Esophagus muscularis mucosa (tissue), 4 donors: ENCODE measurements around the gene EIF2A. TPM values are rescaled to one million over a fixed set of nuclear protein-coding genes. Genes with fewer than 3 reads are reported as not detected.

Source experiments
- DNase-seq: peaks from one replicate; pipeline ENCODE4 v3.0.0-alpha.2; 2017; ENCODE audit errors: extremely low spot score
- H3K27ac ChIP-seq, 4 donors: fragments of 200-600 bp; sonication (generic); replicated peaks in 1 of 4; 1 replicate in 3 of 4; 2 replicates in 1 of 4; pipeline ENCODE4 v1.5.1; 2016 to 2019; ENCODE audit warnings: mild to moderate bottlenecking in 1 of 4
- H3K27me3 ChIP-seq, 4 donors: fragments of 200-600 bp; sonication (generic); one replicate each; pipeline versions ENCODE4 v1.5.1 to v1.6.0; 2016 to 2019
- H3K36me3 ChIP-seq, 4 donors: fragments of 200-600 bp; sonication (generic); one replicate each; pipeline ENCODE4 v1.5.1; 2016 to 2019
- H3K4me1 ChIP-seq, 4 donors: fragments of 200-600 bp; sonication (generic); one replicate each; pipeline ENCODE4 v1.5.1; 2016 to 2019
- H3K4me3 ChIP-seq, 4 donors: fragments of 200-600 bp; sonication (generic); 1 replicate in 2 of 4; 2 replicates in 2 of 4; pipeline ENCODE4 v1.5.1; 2016 to 2019; ENCODE audit warnings: mild to moderate bottlenecking in 4 of 4, moderate library complexity in 1 of 4
- H3K9me3 ChIP-seq, 4 donors: fragments of 200-600 bp; sonication (generic); 1 replicate in 3 of 4; 2 replicates in 1 of 4; pipeline ENCODE4 v1.5.1; 2016 to 2019
- CTCF ChIP-seq, 3 experiments: fragments of 200-600 bp in 2 of 3; fragments of 450-650 bp in 1 of 3; sonication (generic) in 2 of 3; IDR thresholded peaks; one replicate each; pipeline ENCODE4 v1.5.1; 2017 to 2019; ENCODE audit warnings: antibody characterized with exemption in 3 of 3, mild to moderate bottlenecking in 2 of 3, moderate library complexity in 1 of 3
- EP300 ChIP-seq: sonication (generic); formaldehyde crosslinking; IDR thresholded peaks from one replicate; pipeline ENCODE4 v1.6.1; 2017; ENCODE audit warnings: antibody characterized with exemption
- POLR2A ChIP-seq: fragments of 450-650 bp; IDR thresholded peaks from one replicate; pipeline ENCODE4 v1.6.1; 2017; ENCODE audit warnings: antibody characterized with exemption, moderate library complexity, mild to moderate bottlenecking, low read depth
- POLR2AphosphoS5 ChIP-seq, 2 donors: sonication (generic); formaldehyde crosslinking; IDR thresholded peaks; one replicate each; pipeline ENCODE4 v1.6.1; 2017; ENCODE audit warnings: antibody characterized with exemption in 2 of 2
- WGBS: methylation state at CpG from one replicate; pipeline ENCODE4 v1.1.5; 2018; 5-methylcytosine and 5-hydroxymethylcytosine counted together
- intact Hi-C: fragments of 100-400 bp; cut with DNase I; formaldehyde crosslinking; loops from one replicate; pipeline ENCODE4 v1.15.1; 2023
- total RNA-seq, 4 donors: library from RNA; depleted of rRNA; stranded (reverse); fragments of >200 nt; gene quantifications; one replicate each; pipeline versions ENCODE4 v1.1.0 to v1.2.1, GENCODE V29; 2016

EIF2A gene
- total RNA-seq, 4 donors from 2014 or later = 113 to 176 (median 154) TPM

DNA sequence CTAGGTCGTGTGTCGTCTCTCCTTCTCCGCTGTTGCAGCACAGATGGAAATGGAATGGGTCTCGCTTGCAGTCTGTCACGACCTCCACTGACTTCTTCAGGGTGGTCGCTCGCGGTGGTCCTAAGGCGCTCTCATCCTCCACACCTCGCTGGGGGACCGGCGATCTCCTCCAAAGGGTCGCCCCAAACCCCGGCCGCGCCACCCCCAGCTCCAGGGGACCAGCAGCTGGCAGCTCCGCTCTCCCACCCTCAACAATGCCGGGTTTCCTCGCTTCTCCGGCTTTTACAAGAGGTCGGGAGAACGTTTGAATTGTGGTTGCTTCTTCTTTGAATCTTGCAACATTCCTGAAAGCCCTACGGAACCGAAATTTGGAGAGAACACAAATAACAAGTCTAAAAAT lies 26.2 kb upstream of the EIF2A start:
- TF ChIP-seq POLR2AphosphoS5 (IDR thresholded peaks at IDR 0.05) (no peak), EP300 (no peak), POLR2A (no peak), CTCF (IDR thresholded peaks at IDR 0.05) (no peak)
- Histone ChIP-seq H3K4me1 (no peaks in the 10 kb centered on the region), H3K27me3 (no peaks in the 10 kb centered on the region), H3K9me3 (no peaks in the 10 kb centered on the region), H3K27ac (no peak overlapping the region), H3K4me3 (no peak overlapping the region), H3K36me3 (no peaks in the 10 kb centered on the region)
- WGBS = 91% methylated on average over 24 of the region's 24 CpGs
- no peak for DNase-seq
- intact Hi-C loops = no loop called here

DNA sequence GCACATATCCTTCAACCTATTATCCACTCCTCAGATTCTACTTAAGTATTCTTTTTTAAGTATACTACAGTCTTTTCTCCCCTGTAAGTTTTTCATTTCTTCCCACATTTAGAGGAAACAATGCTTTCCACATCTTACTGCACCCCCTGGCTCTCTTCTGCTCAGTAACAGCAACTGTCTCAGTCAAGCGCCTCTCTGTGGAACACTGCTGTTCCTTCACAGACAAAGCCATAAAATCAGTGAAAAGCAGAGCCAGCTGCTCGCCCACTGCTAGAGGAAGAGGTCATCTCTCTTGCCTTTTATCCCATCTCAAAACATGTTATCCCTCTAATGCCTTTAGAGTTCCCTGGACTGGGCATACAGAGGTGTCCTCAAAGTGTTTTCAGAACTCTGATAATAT lies 25.1 kb upstream of the EIF2A start:
- intact Hi-C loops = no loop called here
- Histone ChIP-seq H3K27me3 (no peaks in the 10 kb centered on the region), H3K9me3 (no peaks in the 10 kb centered on the region), H3K27ac (no peak overlapping the region), H3K4me1 (no peaks in the 10 kb centered on the region), H3K36me3 (no peaks in the 10 kb centered on the region), H3K4me3 (no peak overlapping the region)
- TF ChIP-seq CTCF (IDR thresholded peaks at IDR 0.05) (no peak), POLR2AphosphoS5 (IDR thresholded peaks at IDR 0.05) (no peak), EP300 (no peak), POLR2A (no peak)
- no peak for DNase-seq
- WGBS = 85% methylated on average over 2 of the region's 2 CpGs

DNA sequence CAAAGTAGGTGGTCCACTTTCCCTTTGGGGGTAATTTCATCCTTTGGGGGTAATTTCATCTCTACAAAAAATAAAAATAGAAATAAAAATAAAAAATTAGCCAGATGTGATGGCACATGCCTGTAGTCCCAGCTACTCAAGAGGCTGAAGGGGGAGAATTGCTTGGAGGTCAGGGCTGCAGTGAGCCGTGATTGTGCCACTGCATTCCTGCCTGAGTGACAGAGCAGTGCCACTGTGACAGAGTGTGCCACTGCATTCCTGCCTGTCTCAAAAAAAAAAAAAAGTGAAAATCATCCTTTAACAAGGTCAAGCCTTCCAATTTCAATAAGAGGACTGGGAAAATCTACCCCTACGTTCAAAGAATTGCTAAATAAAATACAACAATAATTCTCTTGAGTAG lies 23.0 kb upstream of the EIF2A start:
- intact Hi-C loops = no loop called here
- no peak for DNase-seq
- no peaks in the 10 kb centered on the region for H3K4me1 ChIP-seq
- 88% methylated on average over 2 of the region's 2 CpGs for WGBS
- no peaks in the 10 kb centered on the region for H3K9me3 ChIP-seq
- no peak overlapping the region for H3K27ac ChIP-seq
- TF ChIP-seq CTCF (IDR thresholded peaks at IDR 0.05) (no peak), POLR2A (no peak), EP300 (no peak), POLR2AphosphoS5 (IDR thresholded peaks at IDR 0.05) (no peak)
- H3K4me3 ChIP-seq = no peak overlapping the region
- H3K36me3 ChIP-seq = no peaks in the 10 kb centered on the region
- H3K27me3 ChIP-seq = no peaks in the 10 kb centered on the region

GRCh38 chr3:150527464-150528255 lies 18.9 kb upstream of the EIF2A start:
- no peaks in the 10 kb centered on the region for H3K9me3 ChIP-seq
- WGBS = 66% methylated on average over 10 of the region's 10 CpGs
- no peak overlapping the region for H3K4me3 ChIP-seq
- H3K27ac ChIP-seq = no peak overlapping the region
- H3K27me3 ChIP-seq = no peaks in the 10 kb centered on the region
- H3K4me1 ChIP-seq = no peaks in the 10 kb centered on the region
- no peaks in the 10 kb centered on the region for H3K36me3 ChIP-seq
- no peak for TF ChIP-seq CTCF (IDR thresholded peaks at IDR 0.05)
- no peak for TF ChIP-seq POLR2AphosphoS5 (IDR thresholded peaks at IDR 0.05)
- TF ChIP-seq EP300 = no peak
- TF ChIP-seq POLR2A = no peak
- DNase-seq = no peak
- intact Hi-C loops = no loop called here

- Histone ChIP-seq H3K27ac (no peak overlapping the region), H3K4me1 (no peaks in the 10 kb centered on the region), H3K4me3 (no peak overlapping the region), H3K36me3 (no peaks in the 10 kb centered on the region), H3K9me3 (no peaks in the 10 kb centered on the region), H3K27me3 (no peaks in the 10 kb centered on the region)
- intact Hi-C loops = no loop called here
- TF ChIP-seq POLR2A = no peak
- peak in 2 of 3 experiments; percentile 20 to 34 for TF ChIP-seq CTCF (IDR thresholded peaks at IDR 0.05)
- 19% methylated on average over 2 of the region's 2 CpGs for WGBS
- no peak for DNase-seq
Measured at GRCh38 chr3:150528354-150528797, 18.2 kb upstream of the EIF2A start.
